ENCODE measurements around the gene WFDC13.
"Not testable (repeated sequence)": the region's sequence is repeated elsewhere in the genome, so short reads cannot be mapped to it uniquely, and the experiment has no call there.

WFDC13 gene, protein sequence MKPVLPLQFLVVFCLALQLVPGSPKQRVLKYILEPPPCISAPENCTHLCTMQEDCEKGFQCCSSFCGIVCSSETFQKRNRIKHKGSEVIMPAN

DNA sequence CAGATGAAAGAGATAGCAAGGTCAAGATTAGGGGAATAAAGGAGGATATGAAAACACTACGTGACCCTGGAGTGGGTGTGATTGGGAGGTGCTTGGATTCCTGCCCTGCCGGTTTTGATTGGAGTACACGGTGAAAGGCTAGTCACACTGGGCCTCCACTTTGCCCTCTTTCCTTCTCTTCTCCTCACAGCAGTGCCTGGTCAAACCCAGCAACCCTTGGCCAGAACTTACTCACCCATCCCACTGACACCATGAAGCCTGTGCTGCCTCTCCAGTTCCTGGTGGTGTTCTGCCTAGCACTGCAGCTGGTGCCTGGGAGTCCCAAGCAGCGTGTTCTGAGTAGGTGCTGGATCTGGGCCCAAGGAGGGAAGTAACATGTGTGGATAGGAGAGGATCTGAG is at the start of gene WFDC13:
Gene WFDC13 (plus strand): TSS at position 166 of the 400 bp plus-strand sequence. CDS start 86 bp downstream, at position 252.
- DNase-seq, result no peak

DNA sequence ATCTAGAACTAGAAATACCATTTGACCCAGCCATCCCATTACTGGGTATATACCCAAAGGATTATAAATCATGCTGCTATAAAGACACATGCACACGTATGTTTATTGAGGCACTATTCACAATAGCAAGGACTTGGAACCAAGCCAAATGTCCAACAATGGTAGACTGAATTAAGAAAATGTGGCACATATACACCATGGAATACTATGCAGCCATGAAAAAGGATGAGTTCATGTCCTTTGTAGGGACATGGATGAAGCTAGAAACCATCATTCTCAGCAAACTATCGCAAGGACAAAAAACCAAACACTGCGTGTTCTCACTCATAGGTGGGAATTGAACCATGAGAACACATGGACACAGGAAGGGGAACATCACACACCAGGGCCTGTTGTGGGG is 44.8 kb upstream of the WFDC13 start:
- DNase-seq, result not testable (repeated sequence)

DNA sequence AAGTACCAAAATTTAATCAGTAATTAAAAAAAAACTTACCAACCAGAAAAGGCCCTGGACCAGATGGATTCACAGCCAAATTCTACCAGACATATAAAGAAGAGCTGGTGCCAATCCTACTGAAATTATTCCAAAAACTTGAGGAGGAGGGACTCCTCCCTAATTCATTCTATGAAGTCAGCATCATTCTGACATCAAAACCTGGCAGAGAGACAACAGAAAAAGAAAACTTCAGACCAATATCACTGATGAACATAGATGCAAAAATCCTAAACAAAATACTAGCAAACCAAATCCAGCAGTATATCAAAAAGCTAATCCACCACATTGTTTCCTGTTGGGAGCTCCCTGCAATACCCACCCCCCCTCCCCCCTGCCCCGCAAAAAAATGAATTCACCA is 31.7 kb upstream of the WFDC13 start, which contains the start of gene WFDC11:
Gene WFDC11 (minus strand): TSS at position 101 of the 400 bp plus-strand sequence. CDS start 19,639 bp downstream, outside the sequence.
- no peak for DNase-seq

DNA sequence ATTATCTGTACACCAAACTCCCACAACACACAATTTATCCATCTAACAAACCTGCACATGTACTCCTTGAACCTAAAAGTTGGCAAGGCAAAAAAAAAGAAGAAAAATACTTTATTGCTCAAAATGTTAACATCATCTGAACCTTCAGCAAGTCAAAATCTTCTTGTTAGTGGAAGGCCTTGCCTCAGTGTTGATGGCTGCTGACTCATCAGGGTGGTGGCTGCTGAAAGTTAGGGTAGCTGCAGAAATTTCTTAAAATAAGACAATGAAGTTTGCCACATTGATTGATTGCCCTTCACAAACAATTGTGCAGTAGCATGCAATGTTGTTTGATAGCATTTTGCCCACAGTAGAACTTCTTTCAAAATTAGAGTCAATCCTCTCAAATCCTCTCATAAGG is 29.1 kb upstream of the WFDC13 start:
- no peak for DNase-seq

DNA sequence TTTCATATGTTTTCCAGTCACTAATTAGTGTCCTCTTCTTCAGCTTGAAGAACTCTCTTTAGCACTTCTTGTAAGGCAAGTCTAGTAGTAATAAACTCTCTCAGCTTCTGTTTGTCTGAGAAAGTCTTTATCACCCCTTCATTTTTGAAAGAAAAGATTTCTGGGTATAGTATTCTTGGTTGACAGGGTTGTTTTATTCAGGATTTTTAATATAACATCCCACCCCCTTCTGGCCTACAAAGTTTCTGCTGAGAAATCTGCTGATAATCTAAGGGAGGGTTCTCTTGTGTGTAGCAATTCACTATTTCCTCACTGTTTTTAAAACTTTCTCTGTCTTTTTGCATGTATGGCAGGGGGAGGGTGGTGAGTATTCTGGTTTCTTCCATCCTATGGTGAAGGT is 22.2 kb upstream of the WFDC13 start:
- DNase-seq, result no peak

DNA sequence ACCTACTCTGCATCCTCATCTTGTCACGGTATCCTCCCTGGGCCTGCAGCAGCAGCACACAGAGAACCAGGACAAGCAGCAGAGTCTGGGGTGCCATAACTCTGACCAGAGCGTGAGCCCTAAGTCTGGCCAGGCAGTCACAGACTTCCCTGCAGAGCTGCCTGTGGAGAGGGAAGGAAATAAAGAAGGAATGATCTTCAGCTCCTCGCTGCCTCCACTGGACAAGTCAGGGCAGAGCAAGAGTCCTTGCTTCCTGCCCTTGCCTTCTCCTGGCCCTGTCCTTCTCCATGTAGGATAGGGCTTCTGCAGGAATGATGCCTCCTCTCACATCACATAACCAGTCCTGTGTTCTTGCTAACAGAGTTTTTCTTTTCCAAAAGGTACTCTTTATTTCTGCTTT is 15.9 kb upstream of the WFDC13 start:
- no peak for DNase-seq

DNA sequence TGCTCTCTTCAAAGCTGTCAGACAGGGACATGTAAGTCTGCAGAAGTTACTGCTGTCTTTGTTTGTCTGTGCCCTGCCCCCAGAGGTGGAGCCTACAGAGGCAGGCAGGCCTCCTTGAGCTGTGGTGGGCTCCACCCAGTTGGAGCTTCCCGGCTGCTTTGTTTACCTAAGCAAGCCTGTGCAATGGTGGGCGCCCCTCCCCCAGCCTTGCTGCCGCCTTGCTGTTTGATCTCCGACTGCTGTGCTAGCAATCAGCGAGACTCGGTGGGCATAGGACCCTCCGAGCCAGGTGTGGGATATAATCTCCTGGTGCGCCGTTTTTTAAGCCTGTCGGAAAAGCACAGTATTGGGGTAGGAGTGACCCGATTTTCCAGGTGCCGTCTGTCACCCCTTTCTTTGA is 8.5 kb upstream of the WFDC13 start:
- DNase-seq, result not testable (repeated sequence)

DNA sequence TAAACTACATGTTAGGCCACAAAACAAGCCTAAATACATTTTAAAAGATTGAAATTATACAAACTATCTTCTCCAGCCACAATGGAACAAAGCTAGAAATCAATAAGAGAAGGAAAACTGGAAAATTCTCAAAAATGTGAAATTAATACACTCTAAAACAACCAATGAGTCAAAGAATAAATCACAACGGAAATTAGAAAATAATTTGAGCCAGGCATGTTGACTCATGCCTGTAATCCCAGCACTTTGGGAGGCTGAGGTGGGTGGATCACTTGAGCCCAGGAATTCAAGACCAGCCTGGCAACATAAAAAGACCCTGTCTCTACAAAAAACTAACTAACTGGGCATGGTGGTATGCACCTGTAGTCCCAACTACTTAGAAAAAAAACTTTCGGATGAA is 6.3 kb upstream of the WFDC13 start:
- DNase-seq, result no peak

DNA sequence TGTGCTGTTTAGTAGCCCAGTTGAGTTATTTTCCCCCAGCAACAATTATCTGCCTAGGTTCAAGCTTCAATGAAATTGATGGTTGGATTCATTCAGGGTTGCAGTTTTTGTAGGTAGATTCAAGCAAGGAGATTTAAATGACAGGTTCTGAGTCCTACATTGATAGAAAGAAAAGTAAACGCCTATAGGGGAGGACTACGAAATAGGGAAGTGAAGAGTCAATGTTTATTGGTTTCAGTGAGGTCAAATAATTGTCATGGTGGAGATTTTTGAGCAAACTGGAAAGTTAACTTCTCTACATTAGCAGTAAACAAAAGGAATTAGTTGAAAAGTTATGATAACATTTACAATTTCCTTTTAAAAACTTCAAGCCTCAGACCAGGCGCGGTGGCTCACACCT is 734 bp upstream of the WFDC13 start:
- DNase-seq, result no peak

DNA sequence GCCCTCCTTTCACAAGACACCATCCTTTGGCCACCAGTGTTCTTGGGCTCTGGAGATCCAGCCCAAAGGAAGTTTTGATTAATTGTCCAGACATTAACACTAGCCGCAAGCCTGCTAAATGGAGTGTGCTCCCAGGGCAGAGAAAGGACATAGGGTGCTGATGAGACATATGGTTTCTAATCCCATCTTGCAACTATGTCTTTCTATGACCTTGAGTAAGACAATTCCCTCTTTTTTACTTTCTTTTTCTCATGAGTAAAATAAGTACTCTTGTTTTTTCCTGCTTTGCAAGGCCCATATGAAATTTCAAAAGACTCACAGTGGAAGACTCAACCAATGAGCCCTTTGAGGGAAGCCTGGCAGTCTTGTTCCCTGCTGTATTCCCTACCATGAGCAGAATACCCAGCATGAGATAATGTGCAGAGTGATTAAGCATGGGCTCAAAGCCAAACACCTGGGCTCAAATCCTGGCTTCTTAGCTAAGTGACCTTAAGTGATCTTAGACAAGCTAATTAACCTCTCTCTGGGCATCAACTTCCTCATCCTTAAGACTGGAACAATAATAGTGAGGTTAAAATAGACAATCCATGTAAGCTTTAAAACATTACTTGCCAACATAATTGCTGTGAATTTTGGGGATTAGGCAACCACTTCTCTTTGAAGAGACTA is 3.3 kb downstream of the WFDC13 start, which contains the start of gene WFDC10B:
Gene WFDC10B (minus strand): TSS at position 51 of the 669 bp plus-strand sequence. CDS start 19,027 bp downstream, outside the sequence.
- no peak for DNase-seq

DNA sequence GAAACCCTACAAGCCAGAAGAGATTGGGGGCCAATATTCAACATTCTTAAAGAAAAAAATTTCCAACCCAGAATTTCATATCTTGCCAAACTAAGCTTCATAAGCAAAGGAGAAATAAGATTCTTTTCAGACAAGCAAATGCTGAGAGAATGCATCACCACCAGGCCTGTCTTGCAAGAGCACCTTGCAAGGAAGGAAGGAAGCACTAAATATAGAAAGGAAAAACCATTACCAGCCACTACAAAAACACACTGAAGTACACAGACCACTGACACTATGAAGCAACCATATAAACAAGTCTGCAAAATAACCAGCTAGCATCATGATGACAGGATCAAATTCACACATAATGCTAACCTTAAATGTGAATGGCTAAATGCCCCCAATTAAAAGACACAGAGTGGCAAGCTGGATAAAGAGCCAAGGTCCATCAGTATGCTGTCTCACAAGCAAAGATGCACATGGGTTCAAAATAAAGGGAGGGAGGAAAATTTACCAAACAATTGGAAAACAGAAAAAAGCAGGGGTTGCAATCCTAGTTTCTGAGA is 14.4 kb downstream of the WFDC13 start:
- not testable (repeated sequence) for DNase-seq

DNA sequence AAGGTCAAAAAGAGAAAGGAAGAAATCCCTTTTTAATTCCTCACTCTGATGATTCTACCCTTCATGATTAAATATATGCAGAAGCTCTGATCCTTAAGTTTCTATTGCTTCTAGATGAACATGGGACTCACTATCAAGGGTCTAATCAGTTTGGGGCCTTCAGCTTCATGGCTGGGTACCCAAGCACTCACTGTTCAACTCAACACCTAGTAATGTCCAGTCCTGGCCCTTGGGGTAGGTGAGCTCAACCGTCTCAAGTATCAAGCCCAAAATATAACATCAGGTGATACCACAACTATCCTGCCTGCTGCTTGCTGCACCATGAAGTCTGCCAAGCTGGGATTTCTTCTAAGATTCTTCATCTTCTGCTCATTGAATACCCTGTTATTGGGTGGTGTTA is 20.2 kb downstream of the WFDC13 start, which contains the start of gene SPINT4:
Gene SPINT4 (plus strand): TSS at position 301 of the 400 bp plus-strand sequence. CDS start 21 bp downstream, at position 322.
- DNase-seq, result no peak

DNA sequence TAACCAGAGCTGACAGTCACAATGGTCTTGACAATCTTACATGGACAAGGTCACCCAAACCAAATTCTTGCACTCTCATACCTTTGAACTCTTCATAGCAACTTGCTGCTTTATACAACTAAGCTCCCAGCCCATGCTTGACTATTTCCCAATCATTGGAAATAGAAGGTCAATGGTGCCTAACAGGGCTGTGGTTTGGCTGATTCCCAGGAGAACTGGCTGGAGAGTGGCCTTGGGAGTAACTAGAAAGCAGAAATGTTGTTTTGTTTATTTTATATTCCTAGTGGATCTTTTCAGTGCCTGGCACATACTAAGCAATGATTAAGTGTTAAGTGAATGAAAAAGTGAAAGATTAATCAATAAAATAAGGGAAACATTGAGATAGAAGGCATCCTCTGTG is 23.3 kb downstream of the WFDC13 start:
- DNase-seq, result no peak

DNA sequence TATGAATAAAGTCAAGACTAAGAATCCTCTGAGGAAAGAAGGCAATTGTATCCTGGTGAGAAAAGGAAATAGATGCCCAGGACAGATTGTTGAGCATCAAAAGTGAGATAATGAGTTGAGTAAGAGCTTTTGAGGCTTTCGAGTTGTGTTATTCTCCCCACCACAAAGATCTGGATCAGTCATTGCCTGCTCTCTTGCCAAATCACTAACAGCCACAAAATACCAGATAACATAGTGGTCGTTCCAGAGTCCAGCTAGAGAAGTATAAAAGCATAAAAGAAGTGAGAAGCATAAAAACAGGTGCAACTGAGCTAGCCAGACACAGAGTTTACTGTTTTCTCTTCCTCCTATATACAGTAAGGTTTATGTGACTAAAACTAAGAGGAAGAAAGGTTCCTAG is 25.2 kb downstream of the WFDC13 start:
- DNase-seq, result no peak

DNA sequence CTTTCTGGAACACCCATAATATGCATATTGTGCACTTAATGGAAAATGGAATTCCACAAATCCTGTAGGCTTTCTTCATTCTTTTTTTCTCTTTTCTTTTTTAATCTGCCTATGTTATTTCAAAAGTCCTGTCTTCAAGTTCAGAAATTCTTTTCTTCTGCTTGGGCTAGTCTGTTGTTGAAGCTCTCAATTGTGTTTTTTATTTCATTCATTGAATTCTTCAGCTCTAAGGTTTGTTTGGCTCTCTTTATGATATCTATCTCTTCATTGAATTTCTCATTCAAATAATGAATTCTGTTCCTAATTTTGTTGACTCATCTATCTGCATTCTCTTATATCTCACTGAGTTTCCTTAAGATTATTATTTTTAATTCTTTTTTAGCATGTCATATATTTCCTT is 30.4 kb downstream of the WFDC13 start:
- no peak for DNase-seq

DNA sequence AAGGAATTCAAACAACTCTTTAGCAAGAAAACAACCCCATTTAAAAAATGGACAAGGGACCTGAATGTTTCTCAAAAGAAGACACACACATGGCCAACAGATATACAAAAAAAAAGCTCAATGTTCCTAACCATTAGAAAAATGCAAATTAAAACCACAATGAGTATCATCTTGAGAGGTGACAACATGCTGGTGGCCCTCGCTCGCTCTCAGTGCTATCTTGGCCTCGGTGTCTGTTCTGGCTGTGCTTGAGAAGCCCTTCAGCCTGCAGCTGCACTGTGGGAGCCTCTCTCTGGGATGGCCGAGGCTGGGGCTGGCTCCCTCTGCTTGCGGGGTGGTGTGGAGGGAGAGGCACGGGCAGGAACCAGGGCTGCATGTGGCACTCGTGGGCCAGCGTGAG is 33.7 kb downstream of the WFDC13 start:
- no peak for DNase-seq

DNA sequence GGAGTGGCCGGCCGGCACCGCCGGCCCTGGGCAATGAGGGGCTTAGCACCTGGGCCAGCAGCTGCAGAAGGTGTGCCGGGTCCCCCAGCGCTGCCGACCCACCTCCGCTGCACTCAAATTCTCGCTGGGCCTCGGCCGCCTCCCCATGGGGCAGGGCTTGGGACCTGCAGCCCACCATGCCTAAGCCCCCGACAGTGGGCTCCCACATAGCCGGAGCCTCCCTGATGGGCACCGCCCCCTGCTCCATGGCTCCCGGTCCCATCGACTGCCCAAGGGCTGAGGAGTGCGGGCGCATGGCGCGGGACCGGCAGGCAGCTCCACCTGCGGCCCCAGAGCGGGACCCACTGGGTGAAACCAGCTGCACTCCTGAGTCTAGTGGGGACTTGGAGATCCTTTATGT is 34.1 kb downstream of the WFDC13 start:
- DNase-seq, result no peak

DNA sequence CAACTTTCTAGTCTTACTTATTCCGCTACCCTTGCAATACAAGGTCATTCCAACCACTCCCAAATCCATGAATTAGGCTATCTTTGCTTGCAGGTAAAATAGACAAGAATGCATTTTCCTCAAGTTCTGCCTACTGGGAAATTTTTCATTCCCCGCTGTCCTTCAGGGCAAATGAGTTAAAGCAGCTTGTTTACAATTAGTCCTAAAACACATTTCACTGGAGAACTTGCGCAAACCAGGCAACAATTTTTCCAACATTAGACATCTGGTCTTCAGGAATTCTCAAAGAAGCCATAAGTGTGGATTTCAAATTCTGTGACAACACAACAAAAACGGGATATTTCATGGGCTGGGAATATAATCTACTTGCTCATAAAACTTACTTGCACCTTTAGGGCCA is 40.8 kb downstream of the WFDC13 start:
- no peak for DNase-seq

DNA sequence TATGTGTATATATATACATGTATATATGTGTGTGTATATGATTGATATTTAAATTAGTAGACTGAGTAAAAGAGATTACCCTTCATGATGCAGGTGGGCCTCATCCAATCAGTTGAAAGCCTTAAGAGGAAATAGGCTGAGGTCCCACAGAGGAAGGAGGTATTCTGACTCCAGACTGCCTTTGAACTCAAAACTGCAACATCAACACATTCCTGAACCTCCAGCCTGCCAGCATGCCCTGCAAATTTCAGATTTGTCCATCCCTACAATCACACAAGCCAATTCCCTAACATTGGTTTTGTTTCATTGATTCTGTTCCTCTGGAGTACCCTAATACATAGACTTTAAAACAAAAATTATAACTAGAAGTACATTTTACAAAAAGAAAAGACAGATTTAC is 43.2 kb downstream of the WFDC13 start:
- DNase-seq, result no peak

DNA sequence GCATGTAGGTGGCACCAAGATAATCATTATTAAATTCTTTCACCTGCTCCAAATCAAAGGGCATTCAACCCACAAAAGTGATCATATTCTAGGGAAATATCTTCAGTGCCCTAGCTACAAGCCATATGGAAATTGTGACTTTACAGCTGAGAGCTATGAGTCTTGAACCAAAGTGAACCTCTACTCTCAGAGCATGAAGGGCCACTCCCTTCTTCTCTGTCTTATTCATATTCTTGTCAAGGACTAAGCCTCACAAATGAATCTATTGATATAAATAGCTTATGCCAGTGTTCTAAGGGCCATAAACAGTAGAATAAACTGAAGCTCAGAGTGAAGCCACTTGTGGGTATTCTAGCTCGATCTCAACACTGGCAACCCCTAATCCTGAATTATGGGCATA is 49.9 kb downstream of the WFDC13 start:
- DNase-seq, result no peak

DNA sequence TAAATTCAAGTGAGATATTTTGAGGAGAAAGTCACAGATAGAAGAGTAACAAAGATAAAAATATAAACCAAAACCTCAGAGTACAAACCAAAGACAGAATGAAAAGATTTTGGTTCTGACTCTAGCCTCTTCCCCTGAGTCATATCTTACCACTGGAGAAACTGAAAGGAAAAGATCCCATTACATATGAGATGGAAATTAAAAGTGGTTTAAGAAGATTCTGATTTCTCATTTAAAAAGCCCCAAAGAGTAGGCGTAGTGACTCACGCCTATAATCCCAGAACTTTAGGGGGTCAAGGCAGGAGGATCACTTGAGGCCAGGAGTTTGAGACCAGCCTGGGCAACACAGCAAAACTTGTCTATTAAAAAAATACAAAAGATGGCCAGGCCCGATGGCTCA is 50.9 kb downstream of the WFDC13 start:
- no peak for DNase-seq

DNA sequence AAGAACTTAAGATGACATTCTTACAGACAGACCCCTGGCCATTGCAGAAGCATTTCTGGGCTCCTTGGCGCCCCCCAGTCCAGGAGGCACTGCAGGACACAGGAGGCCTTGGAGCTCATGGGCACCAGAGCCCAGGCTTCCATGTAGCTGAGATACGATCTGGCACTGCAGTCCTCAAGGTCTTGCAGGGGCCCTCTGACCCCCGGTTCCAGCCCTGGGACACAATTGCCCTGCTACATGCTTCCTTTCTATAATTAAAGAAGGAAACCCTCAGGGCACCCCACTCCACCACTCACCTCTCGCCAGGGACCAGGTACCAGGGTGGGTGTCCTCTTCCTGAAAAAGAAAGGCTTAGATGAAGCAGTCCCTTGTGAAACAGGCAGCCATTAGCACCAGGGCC is 56.3 kb downstream of the WFDC13 start:
- DNase-seq, result no peak
